Sigmoid colon (tissue), 4 donors: ENCODE measurements around the gene GPC5.

Experiments
- CTCF ChIP-seq, 4 experiments: fragments of 450-650 bp in 3 of 4; fragments of 200-600 bp in 1 of 4; IDR thresholded peaks; one replicate each; pipeline ENCODE4 v1.5.1; 2016 to 2019; ENCODE audit warnings: antibody characterized with exemption in 4 of 4, mild to moderate bottlenecking in 3 of 4, moderate library complexity in 2 of 4
- POLR2A ChIP-seq, 2 donors: fragments of 450-650 bp; IDR thresholded peaks; one replicate each; pipeline ENCODE4 v1.6.1; 2016; ENCODE audit warnings: antibody characterized with exemption in 2 of 2, mild to moderate bottlenecking in 2 of 2, moderate library complexity in 2 of 2
- POLR2AphosphoS5 ChIP-seq, 4 donors: sonication (generic); formaldehyde crosslinking; IDR thresholded peaks; one replicate each; pipeline ENCODE4 v1.6.1; 2017; ENCODE audit warnings: antibody characterized with exemption in 4 of 4

GRCh38 chr13:92612892-92613291 is 1214.5 kb downstream of the GPC5 start:
- TF ChIP-seq CTCF (IDR thresholded peaks at IDR 0.05) (no peak), POLR2A (IDR thresholded peaks at IDR 0.05) (no peak), POLR2AphosphoS5 (IDR thresholded peaks at IDR 0.05) (no peak)
